Activated naive CD8-positive, alpha-beta T cell (primary cell): Measurements from ENCODE around the gene DNAI2.

Experiments used
- H3K27ac Mint-ChIP-seq: one replicate; pipeline ENCODE4 v1.8.0; 2021; ENCODE audit warnings: mixed read lengths
- H3K27me3 Mint-ChIP-seq: one replicate; pipeline ENCODE4 v1.8.0; 2021; ENCODE audit warnings: mixed read lengths
- H3K36me3 Mint-ChIP-seq: one replicate; pipeline ENCODE4 v1.8.0; 2021; ENCODE audit warnings: mixed read lengths
- H3K4me1 Mint-ChIP-seq: one replicate; pipeline ENCODE4 v1.8.0; 2021; ENCODE audit warnings: low read depth, mixed read lengths
- H3K4me3 Mint-ChIP-seq: one replicate; pipeline ENCODE4 v1.8.0; 2021; ENCODE audit warnings: mild to moderate bottlenecking, mixed read lengths
- H3K9me3 Mint-ChIP-seq: one replicate; pipeline ENCODE4 v1.8.0; 2021; ENCODE audit warnings: low read depth, mixed read lengths

Gene DNAI2, protein sequence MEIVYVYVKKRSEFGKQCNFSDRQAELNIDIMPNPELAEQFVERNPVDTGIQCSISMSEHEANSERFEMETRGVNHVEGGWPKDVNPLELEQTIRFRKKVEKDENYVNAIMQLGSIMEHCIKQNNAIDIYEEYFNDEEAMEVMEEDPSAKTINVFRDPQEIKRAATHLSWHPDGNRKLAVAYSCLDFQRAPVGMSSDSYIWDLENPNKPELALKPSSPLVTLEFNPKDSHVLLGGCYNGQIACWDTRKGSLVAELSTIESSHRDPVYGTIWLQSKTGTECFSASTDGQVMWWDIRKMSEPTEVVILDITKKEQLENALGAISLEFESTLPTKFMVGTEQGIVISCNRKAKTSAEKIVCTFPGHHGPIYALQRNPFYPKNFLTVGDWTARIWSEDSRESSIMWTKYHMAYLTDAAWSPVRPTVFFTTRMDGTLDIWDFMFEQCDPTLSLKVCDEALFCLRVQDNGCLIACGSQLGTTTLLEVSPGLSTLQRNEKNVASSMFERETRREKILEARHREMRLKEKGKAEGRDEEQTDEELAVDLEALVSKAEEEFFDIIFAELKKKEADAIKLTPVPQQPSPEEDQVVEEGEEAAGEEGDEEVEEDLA

DNA sequence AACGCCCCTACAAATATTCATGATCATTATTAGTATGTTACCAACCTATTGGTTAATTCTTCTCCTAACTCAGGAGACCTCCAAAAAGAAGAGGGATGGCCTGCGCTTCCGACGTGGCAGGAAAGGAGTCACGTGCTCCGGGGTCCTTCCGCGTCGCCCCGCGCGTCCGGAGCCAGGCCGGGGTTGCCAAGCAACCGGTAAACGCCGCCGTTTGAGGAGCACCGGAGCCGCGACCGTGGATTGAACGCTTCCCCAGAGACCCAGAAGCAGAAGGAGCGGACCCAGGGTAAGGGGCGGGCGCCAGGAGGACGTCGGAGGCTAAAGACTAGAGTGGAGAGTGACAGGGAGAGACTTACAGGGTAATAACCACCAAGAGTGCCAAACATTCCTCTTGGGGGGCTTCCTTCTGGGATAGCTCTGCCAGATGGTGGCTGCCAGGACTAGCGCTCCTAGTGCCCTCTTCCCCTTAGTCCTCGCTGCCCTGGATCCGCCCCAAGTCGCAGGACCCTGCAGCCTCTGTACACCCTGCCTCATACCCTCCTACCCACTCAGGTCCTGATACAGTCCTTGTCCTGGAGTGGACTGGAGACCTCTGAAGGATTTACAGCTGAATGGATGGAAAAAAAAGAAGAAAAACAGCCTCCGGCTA is at the start of gene DNAI2:
Gene DNAI2, plus strand, starts transcription at position 175 of the 649 bp plus-strand sequence. CDS start 7,584 bp downstream, outside the sequence.
- Mint-ChIP-seq H3K27ac (no peak within 1 kb of the TSS), H3K27me3 (no peaks in the 10 kb centered on the region), H3K9me3 (no peaks in the 10 kb centered on the region), H3K4me1 (peaks cover 15% of the 10 kb centered on the region), H3K4me3 (peak within 1 kb of the TSS; percentile 72), H3K36me3 (no peaks in the 10 kb centered on the region)

DNA sequence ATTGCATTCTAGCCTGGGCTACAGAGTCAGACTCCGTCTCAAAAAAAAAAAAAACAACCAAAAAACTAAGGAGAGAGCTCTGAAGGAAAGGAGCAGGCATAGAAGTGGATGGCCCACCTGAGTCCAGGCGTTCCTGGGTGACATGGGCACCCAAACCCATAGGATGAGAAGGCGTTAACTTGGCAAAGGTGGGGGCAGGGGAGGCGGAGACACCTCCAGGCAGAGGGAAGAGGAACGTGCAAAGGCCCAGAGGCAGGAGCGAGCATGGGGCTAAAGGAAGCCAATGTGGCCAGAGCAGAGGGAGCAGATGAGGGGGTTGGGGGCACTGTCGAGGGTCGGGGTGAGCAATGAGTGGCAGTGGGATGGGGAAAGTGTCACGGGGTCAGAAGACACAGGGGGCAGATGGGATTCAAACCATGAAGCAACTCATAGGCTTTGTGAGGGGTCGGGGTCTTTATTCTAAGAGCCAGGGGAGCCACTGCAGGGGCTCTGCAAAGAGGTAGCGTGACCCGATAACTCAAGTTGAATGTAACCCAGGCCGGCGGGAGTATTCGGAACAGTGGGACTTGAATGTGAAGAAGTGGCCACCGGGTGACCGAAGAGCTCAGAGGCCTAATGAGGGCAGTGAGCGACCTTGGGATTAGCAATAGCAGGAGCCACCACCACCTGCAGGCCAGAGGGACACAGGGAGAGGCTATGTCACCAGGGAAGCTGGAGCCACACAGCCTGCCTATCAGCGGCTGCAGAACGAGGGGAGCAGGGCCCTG is 48.9 kb upstream of the DNAI2 start:
- Mint-ChIP-seq H3K27me3 (no peaks in the 10 kb centered on the region), H3K36me3 (peaks cover 7% of the 10 kb centered on the region), H3K9me3 (no peaks in the 10 kb centered on the region), H3K27ac (no peak overlapping the region), H3K4me1 (no peaks in the 10 kb centered on the region), H3K4me3 (no peak overlapping the region)

DNA sequence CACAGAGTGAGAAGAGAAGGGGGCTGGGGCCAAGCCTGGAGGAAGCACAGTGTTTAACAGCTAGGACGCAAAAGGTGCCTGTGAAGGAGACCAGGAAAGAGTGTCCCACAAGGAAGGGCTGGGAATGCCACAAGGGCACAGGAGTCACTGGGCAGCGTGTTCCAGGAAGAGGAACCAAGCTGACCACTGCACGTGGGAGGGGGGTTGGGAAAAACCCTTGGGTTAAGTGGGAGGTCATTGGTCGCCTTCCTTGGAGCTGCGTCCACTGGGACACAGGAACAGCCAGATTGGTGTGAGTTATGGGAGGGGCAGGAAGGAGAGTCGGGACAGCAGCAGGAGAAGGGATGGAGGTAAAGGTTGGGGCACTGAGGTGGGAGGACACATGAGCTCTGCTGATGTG is 47.8 kb upstream of the DNAI2 start:
- Mint-ChIP-seq H3K4me1 (no peaks in the 10 kb centered on the region), H3K9me3 (no peaks in the 10 kb centered on the region), H3K4me3 (no peak overlapping the region), H3K36me3 (peaks cover 7% of the 10 kb centered on the region), H3K27ac (no peak overlapping the region), H3K27me3 (no peaks in the 10 kb centered on the region)

DNA sequence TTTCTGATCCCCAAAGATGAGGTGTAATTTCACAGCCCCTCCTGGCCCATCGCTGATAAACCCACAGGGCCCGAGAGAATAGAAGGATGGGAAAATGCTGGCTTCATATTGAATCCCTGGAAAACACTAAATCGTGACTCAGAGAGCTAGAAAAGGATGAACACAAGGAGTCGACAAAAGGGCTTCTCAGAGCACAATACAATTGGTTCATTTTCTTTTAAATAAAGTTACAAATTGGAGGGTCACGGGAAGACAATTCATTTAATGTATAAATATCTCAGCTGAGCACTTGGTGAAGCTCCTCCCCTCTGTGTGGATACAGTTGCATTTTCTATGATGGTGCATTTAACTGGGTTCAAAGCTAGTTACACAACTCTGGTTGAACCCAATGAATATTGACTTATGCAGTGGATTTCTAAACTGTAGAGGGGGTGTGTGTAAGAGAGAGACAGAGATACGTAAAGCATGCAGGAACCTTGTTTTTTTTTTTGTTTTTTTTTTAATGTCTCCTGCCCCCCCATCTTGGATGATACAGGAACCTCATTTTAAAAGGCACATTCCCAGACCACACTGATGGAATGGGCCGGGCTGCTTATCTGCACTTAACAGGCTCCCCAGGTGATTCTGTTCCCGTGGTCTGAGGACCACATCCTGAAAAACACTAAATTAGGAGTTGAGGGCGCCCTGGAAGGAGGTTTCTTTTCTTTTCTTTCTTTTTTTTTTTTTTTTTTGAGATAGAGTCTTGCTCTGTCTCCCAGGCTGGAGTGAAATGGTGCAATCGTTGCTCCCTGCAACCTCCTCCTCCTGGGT is 46.6 kb upstream of the DNAI2 start:
- Mint-ChIP-seq H3K27me3 (no peaks in the 10 kb centered on the region), H3K36me3 (peaks cover 7% of the 10 kb centered on the region), H3K27ac (no peak overlapping the region), H3K4me1 (no peaks in the 10 kb centered on the region), H3K4me3 (no peak overlapping the region), H3K9me3 (no peaks in the 10 kb centered on the region)

DNA sequence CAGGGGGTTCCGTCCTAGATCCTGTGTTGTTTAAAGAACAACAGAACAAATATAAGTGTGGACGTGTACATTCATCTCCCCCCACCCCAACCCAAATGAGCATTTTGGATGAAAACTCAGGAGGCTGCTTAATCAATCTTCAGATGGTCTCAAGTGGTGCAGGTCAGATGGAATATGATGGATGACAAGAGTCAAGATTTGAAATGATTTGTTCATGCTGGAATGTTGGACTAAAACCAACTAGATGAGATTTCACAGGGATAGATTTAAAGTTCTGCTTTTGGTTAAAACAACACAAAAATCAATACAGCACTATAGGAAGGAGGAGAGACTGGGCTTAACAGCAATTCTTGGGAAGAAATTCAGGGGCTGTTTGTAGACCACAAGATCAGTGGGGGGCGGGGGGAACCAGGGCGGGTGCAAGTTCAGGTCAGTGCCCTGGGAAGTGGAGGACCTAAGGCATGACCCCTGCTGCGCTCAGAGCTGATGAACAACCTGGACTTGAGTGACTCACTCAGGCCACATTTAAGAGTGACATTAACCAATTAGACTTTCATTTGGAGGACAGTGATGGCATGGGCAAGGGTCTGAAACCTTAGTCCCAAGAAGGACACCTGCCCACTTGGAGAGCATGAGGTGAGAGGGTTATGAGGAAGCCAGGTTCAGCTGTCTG is 45.6 kb upstream of the DNAI2 start:
- H3K4me3 Mint-ChIP-seq, result no peak overlapping the region
- no peaks in the 10 kb centered on the region for H3K9me3 Mint-ChIP-seq
- H3K36me3 Mint-ChIP-seq, result peaks cover 7% of the 10 kb centered on the region
- no peaks in the 10 kb centered on the region for H3K27me3 Mint-ChIP-seq
- H3K27ac Mint-ChIP-seq, result no peak overlapping the region
- no peaks in the 10 kb centered on the region for H3K4me1 Mint-ChIP-seq

DNA sequence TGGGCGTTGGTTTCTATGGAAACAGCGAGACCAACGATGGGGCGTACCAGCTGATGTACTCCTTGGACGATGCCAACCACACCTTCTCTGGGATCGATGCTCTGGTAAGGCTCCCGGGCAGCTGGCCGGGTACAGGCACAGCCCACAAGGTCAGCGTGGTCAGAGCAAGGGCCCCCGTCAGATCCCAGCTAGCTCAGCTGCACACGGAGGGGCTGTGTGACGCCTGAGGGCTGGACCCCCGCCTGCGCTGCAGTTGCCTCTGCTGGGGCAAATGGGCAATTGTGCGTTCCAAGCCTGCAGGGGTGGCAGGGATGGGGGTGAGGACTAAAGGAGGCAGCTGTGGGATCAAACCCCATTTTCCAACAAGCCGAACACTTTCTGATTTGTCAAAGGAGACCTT is 43.1 kb upstream of the DNAI2 start:
- H3K4me1 Mint-ChIP-seq, result no peaks in the 10 kb centered on the region
- H3K9me3 Mint-ChIP-seq, result no peaks in the 10 kb centered on the region
- H3K27ac Mint-ChIP-seq, result no peak overlapping the region
- H3K36me3 Mint-ChIP-seq, result peaks cover 5% of the 10 kb centered on the region
- H3K27me3 Mint-ChIP-seq, result no peaks in the 10 kb centered on the region
- H3K4me3 Mint-ChIP-seq, result no peak overlapping the region

DNA sequence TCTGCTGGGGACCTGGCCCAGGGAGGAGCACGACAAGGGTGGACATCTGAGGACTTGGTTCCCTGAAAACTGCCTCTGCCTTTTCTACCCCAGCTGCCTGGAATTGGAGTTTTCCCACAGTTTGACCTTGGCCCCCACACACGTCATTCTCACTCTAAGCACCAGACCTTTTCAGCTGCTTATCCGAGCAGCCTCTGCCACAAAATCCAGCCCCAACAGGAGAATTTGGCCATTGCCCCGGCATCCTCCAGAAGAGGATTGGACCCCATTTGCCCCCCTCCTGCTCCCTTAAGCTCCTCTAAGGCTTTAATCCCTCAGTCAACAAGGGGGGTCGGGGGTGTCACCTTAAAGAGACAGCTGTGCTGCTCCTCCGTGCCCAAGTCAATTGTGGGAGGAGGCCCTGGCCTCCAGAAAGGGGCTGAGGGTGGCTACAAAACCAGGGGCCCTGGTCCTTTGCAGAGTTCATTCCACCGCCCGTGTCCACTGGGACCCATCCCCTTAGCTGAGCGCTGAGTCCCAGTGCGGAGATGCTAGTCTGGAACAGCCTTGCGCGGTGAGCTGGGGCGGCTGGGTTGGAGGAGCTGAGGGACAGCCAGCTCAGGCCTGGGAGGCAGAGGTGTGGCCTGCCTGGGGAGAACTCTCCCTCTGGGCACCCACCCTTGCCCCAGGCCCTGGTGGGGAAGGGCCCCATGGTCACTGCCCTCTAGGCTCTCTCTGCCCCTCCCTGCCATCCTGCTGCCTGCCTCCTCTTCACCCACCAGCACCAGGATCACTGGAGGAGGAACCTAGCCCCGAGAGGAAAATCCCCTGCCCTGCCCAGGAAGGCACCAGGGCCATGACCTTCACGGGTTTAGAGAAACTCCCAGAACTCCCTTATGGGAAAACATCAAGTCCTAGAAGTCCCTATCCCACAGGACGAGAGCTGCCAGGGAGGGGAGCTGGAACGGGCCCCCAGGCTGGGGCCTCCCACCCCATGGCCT is 41.8 kb upstream of the DNAI2 start:
- Mint-ChIP-seq H3K9me3 (no peaks in the 10 kb centered on the region), H3K27me3 (no peaks in the 10 kb centered on the region), H3K4me1 (no peaks in the 10 kb centered on the region), H3K4me3 (no peak overlapping the region), H3K36me3 (peaks cover 5% of the 10 kb centered on the region), H3K27ac (no peak overlapping the region)

DNA sequence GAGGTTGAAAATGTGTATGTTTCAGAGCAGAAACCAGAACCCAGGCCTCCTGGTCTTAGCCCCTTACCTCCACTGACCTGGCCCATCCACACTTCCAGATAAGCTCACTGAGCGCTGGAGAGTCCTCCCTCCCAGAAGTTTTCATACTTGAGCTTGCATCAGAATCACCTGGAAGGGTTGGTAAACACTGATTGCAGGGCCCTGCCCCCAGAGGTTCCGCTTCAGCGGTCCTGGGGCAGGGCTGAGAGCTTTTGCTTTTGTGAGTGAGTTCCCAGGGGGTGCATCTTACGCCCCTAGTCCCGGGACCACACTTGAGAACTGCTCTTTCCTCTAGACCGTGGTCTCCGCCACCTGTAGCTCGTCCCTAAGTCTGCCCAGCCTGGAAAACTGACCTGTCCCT is 40.1 kb upstream of the DNAI2 start:
- Mint-ChIP-seq H3K4me1 (no peaks in the 10 kb centered on the region), H3K27me3 (no peaks in the 10 kb centered on the region), H3K36me3 (peaks cover 2% of the 10 kb centered on the region), H3K9me3 (no peaks in the 10 kb centered on the region), H3K4me3 (no peak overlapping the region), H3K27ac (no peak overlapping the region)

DNA sequence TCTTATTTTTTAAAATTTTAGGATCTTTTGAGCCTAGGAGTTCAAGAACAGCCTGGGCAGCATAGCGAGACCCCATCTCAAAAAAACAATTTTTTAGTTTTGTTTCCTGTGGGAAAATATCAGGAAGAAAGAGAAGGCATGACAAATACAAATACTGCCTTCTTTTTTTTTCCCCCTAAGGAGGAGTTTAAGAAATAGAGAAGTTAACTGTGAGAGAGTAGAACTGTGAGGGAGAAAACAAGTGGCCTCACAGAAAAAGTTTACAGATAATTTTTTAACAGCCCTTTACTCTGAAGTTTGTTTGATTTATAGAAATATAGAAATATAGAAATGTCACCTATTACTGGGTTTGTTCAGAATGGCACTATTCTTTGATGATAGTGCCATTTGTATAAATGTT is 39.5 kb upstream of the DNAI2 start:
- no peak overlapping the region for H3K4me3 Mint-ChIP-seq

DNA sequence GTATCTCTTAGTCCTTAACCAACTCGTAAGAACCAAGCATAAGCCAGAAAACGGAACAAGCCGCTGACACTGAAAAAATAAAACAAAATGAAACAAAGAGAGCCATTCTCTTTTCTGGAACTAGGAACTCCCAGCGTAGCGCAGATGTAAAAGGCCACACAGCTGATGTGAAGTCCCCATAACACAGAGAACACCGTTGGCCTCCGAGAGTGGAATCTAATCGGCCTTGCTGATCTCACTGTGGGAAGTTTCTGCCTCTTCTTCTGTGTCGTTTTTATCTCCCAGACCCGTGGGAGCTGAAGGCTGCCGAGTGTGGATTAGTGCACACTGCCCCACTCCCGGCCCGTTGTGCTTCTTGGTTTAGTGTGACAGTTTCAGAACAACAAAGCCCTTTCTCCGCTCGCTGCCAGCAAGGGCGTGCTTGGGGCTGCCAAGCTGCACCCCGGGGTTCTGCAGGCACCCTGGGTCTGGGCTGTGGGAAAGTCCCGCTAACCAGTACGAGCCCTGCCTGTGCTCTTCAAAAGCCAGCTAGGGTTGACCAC is 38.9 kb upstream of the DNAI2 start:
- Mint-ChIP-seq H3K4me3 (no peak overlapping the region), H3K9me3 (no peaks in the 10 kb centered on the region), H3K27me3 (no peaks in the 10 kb centered on the region), H3K36me3 (no peaks in the 10 kb centered on the region), H3K4me1 (no peaks in the 10 kb centered on the region), H3K27ac (no peak overlapping the region)

More for the DNA sequence above, 39.5 kb upstream of the DNAI2 start:
- Mint-ChIP-seq H3K4me1 (no peaks in the 10 kb centered on the region), H3K27me3 (no peaks in the 10 kb centered on the region), H3K36me3 (peaks cover 1% of the 10 kb centered on the region), H3K27ac (no peak overlapping the region), H3K9me3 (no peaks in the 10 kb centered on the region)

DNA sequence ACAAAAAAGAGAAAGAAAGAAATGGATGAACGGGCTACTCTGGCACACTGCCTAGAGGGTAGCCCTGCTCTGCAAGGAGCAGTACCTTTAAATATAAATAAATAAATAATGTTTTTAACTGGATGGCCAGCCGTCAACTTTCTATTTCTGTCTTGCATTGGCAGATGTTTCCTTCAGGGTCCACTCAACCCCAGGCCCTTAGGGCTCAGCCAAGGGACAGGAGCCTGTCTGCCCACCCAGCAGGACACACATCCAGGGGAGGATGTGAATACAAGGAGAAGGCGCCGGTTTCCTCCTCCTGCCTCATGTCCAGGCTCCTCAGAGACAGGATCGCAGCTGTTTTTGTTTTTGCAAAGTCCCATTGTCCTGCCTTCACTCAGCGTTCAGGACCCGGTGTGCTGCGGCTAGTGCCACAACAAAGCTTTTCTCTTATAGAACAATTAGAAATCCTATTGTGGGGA is 38.1 kb upstream of the DNAI2 start:
- Mint-ChIP-seq H3K4me1 (no peaks in the 10 kb centered on the region), H3K4me3 (no peak overlapping the region), H3K27me3 (no peaks in the 10 kb centered on the region), H3K27ac (no peak overlapping the region), H3K9me3 (no peaks in the 10 kb centered on the region), H3K36me3 (no peaks in the 10 kb centered on the region)

DNA sequence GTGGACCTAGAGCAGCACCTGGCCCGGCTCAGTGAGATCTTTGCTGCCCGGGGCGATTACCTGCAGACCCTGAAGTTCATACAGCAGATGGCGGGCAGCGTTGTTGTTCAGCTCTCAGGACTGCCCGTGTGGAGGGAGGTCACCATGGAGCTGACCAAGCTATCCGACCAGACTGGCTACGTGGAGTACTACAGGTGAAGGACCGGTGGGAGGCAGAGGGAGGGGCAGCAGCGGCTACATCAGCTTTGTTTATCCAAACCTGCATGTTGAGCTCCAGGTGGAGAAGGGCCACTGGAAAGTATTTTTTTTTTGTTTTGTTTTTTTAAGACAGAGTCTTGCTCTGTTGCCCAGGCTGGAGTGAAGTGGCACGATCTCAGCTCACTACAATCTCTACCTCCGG is 36.7 kb upstream of the DNAI2 start:
- Mint-ChIP-seq H3K27me3 (no peaks in the 10 kb centered on the region), H3K9me3 (no peaks in the 10 kb centered on the region), H3K4me3 (no peak overlapping the region), H3K27ac (no peak overlapping the region), H3K4me1 (no peaks in the 10 kb centered on the region), H3K36me3 (no peaks in the 10 kb centered on the region)

DNA sequence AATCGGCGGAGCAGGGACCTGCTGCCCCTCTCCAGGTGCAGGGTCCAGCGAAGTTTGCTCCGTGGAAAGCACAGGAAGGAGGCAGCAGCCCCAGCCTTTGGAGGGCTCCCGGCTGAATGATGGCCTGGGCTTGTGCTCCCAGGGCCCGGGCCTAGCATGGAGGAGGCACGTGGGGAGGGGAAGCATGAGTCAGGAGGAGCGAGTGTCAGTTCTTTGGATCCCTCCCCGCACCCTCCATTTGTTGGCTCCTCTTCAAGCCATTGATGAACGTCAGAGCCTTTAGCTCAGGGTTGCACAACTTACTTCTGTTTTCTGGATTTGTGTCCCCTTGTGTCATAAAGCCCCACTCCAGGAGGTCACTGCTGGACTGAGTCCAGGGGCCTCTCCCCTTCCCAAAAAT is 34.9 kb upstream of the DNAI2 start:
- Mint-ChIP-seq H3K4me1 (no peaks in the 10 kb centered on the region), H3K36me3 (no peaks in the 10 kb centered on the region), H3K4me3 (no peak overlapping the region), H3K27me3 (no peaks in the 10 kb centered on the region), H3K9me3 (no peaks in the 10 kb centered on the region), H3K27ac (no peak overlapping the region)
